Measurements from ENCODE around the gene G0S2. TPM values are rescaled to one million over a fixed set of nuclear protein-coding genes. Genes with fewer than 3 reads are reported as not detected.

The G0S2 gene
- total and polyA plus RNA-seq, 4 donors = 9.6 to 347 (median 166) TPM

DNA sequence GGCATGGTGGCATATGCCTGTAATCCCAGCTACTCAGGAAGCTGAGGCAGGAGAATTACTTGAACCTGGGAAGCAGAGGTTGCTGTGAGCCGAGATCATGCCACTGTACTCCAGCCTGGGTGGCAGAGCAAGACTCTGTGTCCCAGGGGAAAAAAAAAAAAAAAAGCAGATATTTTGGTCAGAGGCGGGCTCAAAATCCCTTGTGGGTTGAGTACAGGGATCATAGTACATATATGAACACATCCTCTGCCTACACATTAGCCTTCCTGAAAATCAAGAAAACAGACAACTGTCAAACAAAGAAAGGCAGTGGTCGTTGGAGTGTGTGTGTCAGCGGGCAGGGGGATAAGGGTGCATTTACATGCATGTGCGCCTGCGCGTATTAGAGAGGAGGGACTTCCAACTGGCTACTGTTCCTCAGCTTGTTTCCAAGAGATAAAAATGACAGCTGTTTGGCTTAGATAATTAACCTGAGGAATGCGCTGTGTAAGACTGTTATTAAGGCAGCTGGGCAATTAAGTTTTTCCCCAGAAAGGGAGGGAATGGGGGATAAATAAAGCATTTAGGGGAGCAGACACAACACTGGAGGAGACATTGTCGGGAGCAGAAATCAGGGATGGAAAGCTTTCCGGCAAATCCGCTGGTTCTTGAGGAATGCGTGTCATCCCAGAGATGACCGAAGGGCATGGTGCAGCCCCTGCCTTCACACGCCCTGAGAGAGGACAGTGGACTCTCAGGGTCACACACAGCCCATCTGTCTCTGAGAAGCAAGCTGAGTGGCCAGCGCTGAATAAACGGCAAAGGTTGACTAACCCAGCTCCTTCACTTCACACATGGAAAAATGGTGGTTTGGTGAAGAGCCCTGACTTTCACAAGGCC is 29.4 kb upstream of the G0S2 start:
- no peak overlapping the region for H3K9ac ChIP-seq (ENCODE audit: low read depth in 1 of 2, low read length in 2 of 2)
- H3K4me3 ChIP-seq (ENCODE audit: low read depth in 1 of 3, low read length in 3 of 3) = no peak overlapping the region
- H3K27ac ChIP-seq (ENCODE audit: low read depth in 1 of 2, low read length in 2 of 2) = no peak overlapping the region
- H3K27me3 ChIP-seq (ENCODE audit: control insufficient read depth in 4 of 4, insufficient read depth in 4 of 4, low read length in 3 of 4) = no peaks in the 10 kb centered on the region
- TF ChIP-seq RXRA (IDR thresholded peaks at IDR 0.05) (peak; percentile 47 to 59), FOXA2 (IDR thresholded peaks at IDR 0.05) (no peak), NR2F2 (IDR thresholded peaks at IDR 0.05) (peak; percentile 81), SP1 (IDR thresholded peaks at IDR 0.05) (peak; percentile 44)
- DNase-seq (ENCODE audit: low spot score) = peak; percentile 65
- peaks cover 0 to 19% (median 11%) of the 10 kb centered on the region in 4 donors for H3K4me1 ChIP-seq (ENCODE audit: control insufficient read depth in 4 of 4, insufficient read depth in 4 of 4, low read length in 3 of 4)
- H3K9me3 ChIP-seq (ENCODE audit: control insufficient read depth in 4 of 4, low read length in 3 of 4) = no peaks in the 10 kb centered on the region
- 84% methylated on average over 16 of the region's 16 CpGs for WGBS
- H3K36me3 ChIP-seq (ENCODE audit: control insufficient read depth in 4 of 4, insufficient read depth in 3 of 4, low read depth in 1 of 4, low read length in 3 of 4) = no peaks in the 10 kb centered on the region

DNA sequence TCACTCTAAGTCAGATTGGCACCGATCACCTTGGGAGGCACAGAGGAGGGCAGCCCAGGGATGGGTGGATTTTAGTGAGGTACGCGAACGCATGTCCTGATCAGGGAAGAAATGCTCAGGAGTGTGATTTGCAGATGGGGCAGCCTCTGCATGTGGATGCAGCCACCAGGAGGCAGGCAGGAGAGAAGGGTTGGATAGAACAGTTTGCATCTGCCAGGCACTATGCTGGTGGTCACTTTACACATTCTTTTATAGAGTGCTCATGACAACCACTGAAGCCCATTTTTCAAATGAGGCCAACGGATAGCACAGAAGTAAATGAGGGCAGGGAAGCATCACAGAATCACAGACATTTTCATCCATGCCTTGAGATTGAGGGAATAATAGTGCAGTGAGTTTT is 28.7 kb upstream of the G0S2 start:
- H3K27ac ChIP-seq (ENCODE audit: low read depth in 1 of 2, low read length in 2 of 2) = no peak overlapping the region
- no peaks in the 10 kb centered on the region for H3K36me3 ChIP-seq (ENCODE audit: control insufficient read depth in 4 of 4, insufficient read depth in 3 of 4, low read depth in 1 of 4, low read length in 3 of 4)
- H3K9me3 ChIP-seq (ENCODE audit: control insufficient read depth in 4 of 4, low read length in 3 of 4) = no peaks in the 10 kb centered on the region
- peaks cover 0 to 19% (median 10%) of the 10 kb centered on the region in 4 donors for H3K4me1 ChIP-seq (ENCODE audit: control insufficient read depth in 4 of 4, insufficient read depth in 4 of 4, low read length in 3 of 4)
- no peaks in the 10 kb centered on the region for H3K27me3 ChIP-seq (ENCODE audit: control insufficient read depth in 4 of 4, insufficient read depth in 4 of 4, low read length in 3 of 4)
- 94% methylated on average over 5 of the region's 5 CpGs for WGBS
- H3K4me3 ChIP-seq (ENCODE audit: low read depth in 1 of 3, low read length in 3 of 3) = no peak overlapping the region
- H3K9ac ChIP-seq (ENCODE audit: low read depth in 1 of 2, low read length in 2 of 2) = no peak overlapping the region
- no peak for DNase-seq (ENCODE audit: low spot score)
- peak in 1 of 2 donors; percentile 72 for TF ChIP-seq RAD21 (IDR thresholded peaks at IDR 0.05)
- TF ChIP-seq, protein P1, sequence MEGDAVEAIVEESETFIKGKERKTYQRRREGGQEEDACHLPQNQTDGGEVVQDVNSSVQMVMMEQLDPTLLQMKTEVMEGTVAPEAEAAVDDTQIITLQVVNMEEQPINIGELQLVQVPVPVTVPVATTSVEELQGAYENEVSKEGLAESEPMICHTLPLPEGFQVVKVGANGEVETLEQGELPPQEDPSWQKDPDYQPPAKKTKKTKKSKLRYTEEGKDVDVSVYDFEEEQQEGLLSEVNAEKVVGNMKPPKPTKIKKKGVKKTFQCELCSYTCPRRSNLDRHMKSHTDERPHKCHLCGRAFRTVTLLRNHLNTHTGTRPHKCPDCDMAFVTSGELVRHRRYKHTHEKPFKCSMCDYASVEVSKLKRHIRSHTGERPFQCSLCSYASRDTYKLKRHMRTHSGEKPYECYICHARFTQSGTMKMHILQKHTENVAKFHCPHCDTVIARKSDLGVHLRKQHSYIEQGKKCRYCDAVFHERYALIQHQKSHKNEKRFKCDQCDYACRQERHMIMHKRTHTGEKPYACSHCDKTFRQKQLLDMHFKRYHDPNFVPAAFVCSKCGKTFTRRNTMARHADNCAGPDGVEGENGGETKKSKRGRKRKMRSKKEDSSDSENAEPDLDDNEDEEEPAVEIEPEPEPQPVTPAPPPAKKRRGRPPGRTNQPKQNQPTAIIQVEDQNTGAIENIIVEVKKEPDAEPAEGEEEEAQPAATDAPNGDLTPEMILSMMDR (IDR thresholded peaks at IDR 0.05; ENCODE audit: low read depth, low read length, missing input control) = peak; percentile 22
- TF ChIP-seq, protein P2, sequence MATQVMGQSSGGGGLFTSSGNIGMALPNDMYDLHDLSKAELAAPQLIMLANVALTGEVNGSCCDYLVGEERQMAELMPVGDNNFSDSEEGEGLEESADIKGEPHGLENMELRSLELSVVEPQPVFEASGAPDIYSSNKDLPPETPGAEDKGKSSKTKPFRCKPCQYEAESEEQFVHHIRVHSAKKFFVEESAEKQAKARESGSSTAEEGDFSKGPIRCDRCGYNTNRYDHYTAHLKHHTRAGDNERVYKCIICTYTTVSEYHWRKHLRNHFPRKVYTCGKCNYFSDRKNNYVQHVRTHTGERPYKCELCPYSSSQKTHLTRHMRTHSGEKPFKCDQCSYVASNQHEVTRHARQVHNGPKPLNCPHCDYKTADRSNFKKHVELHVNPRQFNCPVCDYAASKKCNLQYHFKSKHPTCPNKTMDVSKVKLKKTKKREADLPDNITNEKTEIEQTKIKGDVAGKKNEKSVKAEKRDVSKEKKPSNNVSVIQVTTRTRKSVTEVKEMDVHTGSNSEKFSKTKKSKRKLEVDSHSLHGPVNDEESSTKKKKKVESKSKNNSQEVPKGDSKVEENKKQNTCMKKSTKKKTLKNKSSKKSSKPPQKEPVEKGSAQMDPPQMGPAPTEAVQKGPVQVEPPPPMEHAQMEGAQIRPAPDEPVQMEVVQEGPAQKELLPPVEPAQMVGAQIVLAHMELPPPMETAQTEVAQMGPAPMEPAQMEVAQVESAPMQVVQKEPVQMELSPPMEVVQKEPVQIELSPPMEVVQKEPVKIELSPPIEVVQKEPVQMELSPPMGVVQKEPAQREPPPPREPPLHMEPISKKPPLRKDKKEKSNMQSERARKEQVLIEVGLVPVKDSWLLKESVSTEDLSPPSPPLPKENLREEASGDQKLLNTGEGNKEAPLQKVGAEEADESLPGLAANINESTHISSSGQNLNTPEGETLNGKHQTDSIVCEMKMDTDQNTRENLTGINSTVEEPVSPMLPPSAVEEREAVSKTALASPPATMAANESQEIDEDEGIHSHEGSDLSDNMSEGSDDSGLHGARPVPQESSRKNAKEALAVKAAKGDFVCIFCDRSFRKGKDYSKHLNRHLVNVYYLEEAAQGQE (IDR thresholded peaks at IDR 0.05) = no peak
- no peak for TF ChIP-seq NR2F2 (IDR thresholded peaks at IDR 0.05)
- no peak for TF ChIP-seq FOXA1 (IDR thresholded peaks at IDR 0.05)
- TF ChIP-seq, protein P3, sequence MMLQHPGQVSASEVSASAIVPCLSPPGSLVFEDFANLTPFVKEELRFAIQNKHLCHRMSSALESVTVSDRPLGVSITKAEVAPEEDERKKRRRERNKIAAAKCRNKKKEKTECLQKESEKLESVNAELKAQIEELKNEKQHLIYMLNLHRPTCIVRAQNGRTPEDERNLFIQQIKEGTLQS (IDR thresholded peaks at IDR 0.05) = no peak
- TF ChIP-seq SP1 (IDR thresholded peaks at IDR 0.05) = no peak
- no peak for TF ChIP-seq HNF4G (IDR thresholded peaks at IDR 0.05)
- TF ChIP-seq, protein P4, sequence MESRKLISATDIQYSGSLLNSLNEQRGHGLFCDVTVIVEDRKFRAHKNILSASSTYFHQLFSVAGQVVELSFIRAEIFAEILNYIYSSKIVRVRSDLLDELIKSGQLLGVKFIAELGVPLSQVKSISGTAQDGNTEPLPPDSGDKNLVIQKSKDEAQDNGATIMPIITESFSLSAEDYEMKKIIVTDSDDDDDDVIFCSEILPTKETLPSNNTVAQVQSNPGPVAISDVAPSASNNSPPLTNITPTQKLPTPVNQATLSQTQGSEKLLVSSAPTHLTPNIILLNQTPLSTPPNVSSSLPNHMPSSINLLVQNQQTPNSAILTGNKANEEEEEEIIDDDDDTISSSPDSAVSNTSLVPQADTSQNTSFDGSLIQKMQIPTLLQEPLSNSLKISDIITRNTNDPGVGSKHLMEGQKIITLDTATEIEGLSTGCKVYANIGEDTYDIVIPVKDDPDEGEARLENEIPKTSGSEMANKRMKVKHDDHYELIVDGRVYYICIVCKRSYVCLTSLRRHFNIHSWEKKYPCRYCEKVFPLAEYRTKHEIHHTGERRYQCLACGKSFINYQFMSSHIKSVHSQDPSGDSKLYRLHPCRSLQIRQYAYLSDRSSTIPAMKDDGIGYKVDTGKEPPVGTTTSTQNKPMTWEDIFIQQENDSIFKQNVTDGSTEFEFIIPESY (IDR thresholded peaks at IDR 0.05) = no peak
